OCI-LY7 (cell line): ENCODE measurements around the gene IL1RAPL1. TPM values are rescaled to one million over a fixed set of nuclear protein-coding genes. Genes with fewer than 3 reads are reported as not detected.

Experiments
- BruUV-seq: library from RNA; stranded (reverse); fragments of 400-500 nt; replicated peaks from 2 replicates; lab custom pipeline; 2021; lab: Mats Ljungman, UMichigan
- CTCF ChIA-PET: fragments of 300-600 bp; sonication (Branson Sonifier 250); formaldehyde crosslinking; loops from one replicate; lab custom pipeline; 2022; ENCODE audit warnings: antibody characterized with exemption; ENCODE audit not compliant: unreplicated experiment; lab: Charles Lee
- POLR2A ChIA-PET: fragments of 300-600 bp; sonication (Branson Sonifier 250); formaldehyde crosslinking; loops from one replicate; lab custom pipeline; 2022; ENCODE audit warnings: antibody characterized with exemption; lab: Charles Lee
- DNase-seq: peaks from one replicate; pipeline ENCODE4 v3.0.0-alpha.2; 2015; ENCODE audit warnings: low spot score
- H2AFZ ChIP-seq: fragments of 200-600 bp; sonication (generic), shearing (Covaris generic); 2 replicates; pipeline ENCODE4 v1.6.1; 2014; ENCODE audit warnings: mild to moderate bottlenecking, antibody characterized with exemption, low read length, moderate library complexity
- H3K27ac ChIP-seq: fragments of 200-600 bp; sonication (generic); 2 replicates; pipeline ENCODE4 v1.5.1; 2014; ENCODE audit warnings: mixed run types, low read depth, mild to moderate bottlenecking, moderate library complexity, low read length, inconsistent platforms; ENCODE audit not compliant: poor library complexity, severe bottlenecking
- H3K36me3 ChIP-seq: fragments of 200-600 bp; sonication (generic); 2 replicates; pipeline ENCODE4 v1.6.1; 2014; ENCODE audit warnings: mild to moderate bottlenecking, antibody characterized with exemption, low read length, moderate library complexity, mixed read lengths; ENCODE audit not compliant: insufficient read depth
- H3K4me1 ChIP-seq: fragments of 200-600 bp; sonication (generic); 2 replicates; pipeline ENCODE4 v1.5.1; 2014; ENCODE audit warnings: mild to moderate bottlenecking, low read length; ENCODE audit not compliant: insufficient read depth, poor library complexity, severe bottlenecking
- H3K4me2 ChIP-seq: fragments of 200-600 bp; sonication (generic); 2 replicates; pipeline ENCODE4 v1.6.1; 2014; ENCODE audit warnings: mild to moderate bottlenecking, low read length
- H3K4me3 ChIP-seq: fragments of 200-600 bp; sonication (generic); 2 replicates; pipeline ENCODE4 v1.5.1; 2014; ENCODE audit warnings: mild to moderate bottlenecking, low read depth, low read length; ENCODE audit not compliant: poor library complexity, severe bottlenecking
- H3K79me2 ChIP-seq: fragments of 200-600 bp; sonication (generic); 2 replicates; pipeline ENCODE4 v1.6.1; 2016; ENCODE audit warnings: low read depth, mild to moderate bottlenecking, low read length, moderate library complexity, mixed read lengths; ENCODE audit not compliant: insufficient read depth
- H3K9me2 ChIP-seq: fragments of 200-600 bp; sonication (generic); 2 replicates; pipeline ENCODE4 v1.6.1; 2016; ENCODE audit warnings: mild to moderate bottlenecking, low read length, mixed read lengths; ENCODE audit not compliant: insufficient read depth
- H3K9me3 ChIP-seq: fragments of 200-600 bp; sonication (generic); 2 replicates; pipeline ENCODE4 v1.6.1; 2014; ENCODE audit warnings: mild to moderate bottlenecking, mixed run types, low read length, mixed read lengths
- H4K20me1 ChIP-seq: fragments of 200-600 bp; sonication (generic); 2 replicates; pipeline ENCODE4 v1.6.1; 2014; ENCODE audit warnings: mild to moderate bottlenecking, antibody characterized with exemption, low read length, moderate library complexity, mixed read lengths; ENCODE audit not compliant: insufficient read depth
- EZH2phosphoT487 ChIP-seq: fragments of 200-600 bp; sonication (generic); IDR thresholded peaks from 2 replicates; pipeline ENCODE4 v1.6.1; 2018; ENCODE audit warnings: low read depth, borderline replicate concordance, mild to moderate bottlenecking, mixed run types, antibody characterized with exemption, low read length, moderate library complexity, mixed read lengths
- intact Hi-C: fragments of 100-400 bp; cut with micrococcal nuclease; formaldehyde crosslinking; loops from one replicate; pipeline ENCODE4 v1.10.0; 2022; ENCODE audit not compliant: unreplicated experiment
- total RNA-seq, 2 experiments: library from RNA; depleted of rRNA in 1 of 2; stranded (reverse); fragments of >200 nt in 1 of 2; shearing (Covaris generic) in 1 of 2; gene quantifications; 2 replicates each; pipeline ENCODE4 v1.2.3, GENCODE V29; 2014 to 2022
- TF ChIP-seq, protein P1 (sequence below): fragments of 200-600 bp; sonication (generic); conservative IDR thresholded peaks from 2 replicates; pipeline ENCODE4 v1.5.1; 2014; ENCODE audit warnings: mild to moderate bottlenecking, antibody characterized with exemption, low read length, moderate library complexity, mixed read lengths

IL1RAPL1 gene
- total RNA-seq, 2 experiments from 2014 or later = not detected

DNA sequence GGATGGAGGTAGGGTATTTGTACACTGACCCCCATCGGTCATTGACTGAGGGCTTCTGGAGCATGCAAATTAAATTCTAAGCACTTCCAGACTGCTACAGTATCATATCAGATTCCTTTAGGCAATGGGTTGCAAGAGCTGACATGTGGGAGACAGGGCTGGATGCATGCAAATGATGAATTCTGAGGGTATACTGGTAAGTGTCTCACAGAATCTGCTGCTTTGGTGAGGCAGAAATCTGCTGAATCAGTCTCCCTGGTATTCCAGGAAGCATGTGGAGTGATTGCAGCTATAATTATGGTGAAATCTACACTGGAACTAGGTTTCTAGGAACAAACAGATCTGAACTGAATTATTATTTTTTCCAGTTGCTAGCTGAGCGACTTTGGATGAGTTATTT is 943.3 kb downstream of the IL1RAPL1 start:
- Histone ChIP-seq H3K36me3 (no peaks in the 10 kb centered on the region), H3K4me1 (no peaks in the 10 kb centered on the region), H2AFZ (no peak overlapping the region), H3K4me2 (no peak overlapping the region), H3K9me3 (no peaks in the 10 kb centered on the region), H4K20me1 (no peaks in the 10 kb centered on the region), H3K27ac (no peak overlapping the region), H3K9me2 (no peaks in the 10 kb centered on the region), H3K79me2 (no peaks in the 10 kb centered on the region), H3K4me3 (no peak overlapping the region)
- no TSS peak for BruUV-seq
- no peak for DNase-seq
- CTCF ChIA-PET = no interaction called here
- POLR2A ChIA-PET = no interaction called here
- intact Hi-C loops = no loop called here
- TF ChIP-seq, protein P1, sequence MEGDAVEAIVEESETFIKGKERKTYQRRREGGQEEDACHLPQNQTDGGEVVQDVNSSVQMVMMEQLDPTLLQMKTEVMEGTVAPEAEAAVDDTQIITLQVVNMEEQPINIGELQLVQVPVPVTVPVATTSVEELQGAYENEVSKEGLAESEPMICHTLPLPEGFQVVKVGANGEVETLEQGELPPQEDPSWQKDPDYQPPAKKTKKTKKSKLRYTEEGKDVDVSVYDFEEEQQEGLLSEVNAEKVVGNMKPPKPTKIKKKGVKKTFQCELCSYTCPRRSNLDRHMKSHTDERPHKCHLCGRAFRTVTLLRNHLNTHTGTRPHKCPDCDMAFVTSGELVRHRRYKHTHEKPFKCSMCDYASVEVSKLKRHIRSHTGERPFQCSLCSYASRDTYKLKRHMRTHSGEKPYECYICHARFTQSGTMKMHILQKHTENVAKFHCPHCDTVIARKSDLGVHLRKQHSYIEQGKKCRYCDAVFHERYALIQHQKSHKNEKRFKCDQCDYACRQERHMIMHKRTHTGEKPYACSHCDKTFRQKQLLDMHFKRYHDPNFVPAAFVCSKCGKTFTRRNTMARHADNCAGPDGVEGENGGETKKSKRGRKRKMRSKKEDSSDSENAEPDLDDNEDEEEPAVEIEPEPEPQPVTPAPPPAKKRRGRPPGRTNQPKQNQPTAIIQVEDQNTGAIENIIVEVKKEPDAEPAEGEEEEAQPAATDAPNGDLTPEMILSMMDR = no peak
- no peak for TF ChIP-seq EZH2phosphoT487

GRCh38 chrX:29531336-29531735 is 944.1 kb downstream of the IL1RAPL1 start:
- H3K4me1 ChIP-seq = no peaks in the 10 kb centered on the region
- no peaks in the 10 kb centered on the region for H3K36me3 ChIP-seq
- no TSS peak for BruUV-seq
- no peak overlapping the region for H2AFZ ChIP-seq
- DNase-seq = no peak
- no peaks in the 10 kb centered on the region for H3K79me2 ChIP-seq
- H3K9me3 ChIP-seq = no peaks in the 10 kb centered on the region
- no peaks in the 10 kb centered on the region for H4K20me1 ChIP-seq
- no peak overlapping the region for H3K27ac ChIP-seq
- H3K9me2 ChIP-seq = no peaks in the 10 kb centered on the region
- no peak overlapping the region for H3K4me3 ChIP-seq
- POLR2A ChIA-PET = no interaction called here
- no peak overlapping the region for H3K4me2 ChIP-seq
- CTCF ChIA-PET = no interaction called here
- intact Hi-C loops = no loop called here
- TF ChIP-seq, protein P1 = no peak
- TF ChIP-seq EZH2phosphoT487 = no peak

GRCh38 chrX:29535212-29536162 is 948.2 kb downstream of the IL1RAPL1 start:
- Histone ChIP-seq H3K79me2 (no peaks in the 10 kb centered on the region), H2AFZ (no peak overlapping the region), H3K36me3 (no peaks in the 10 kb centered on the region), H3K4me3 (no peak overlapping the region), H3K27ac (no peak overlapping the region), H4K20me1 (no peaks in the 10 kb centered on the region), H3K9me2 (no peaks in the 10 kb centered on the region), H3K4me1 (no peaks in the 10 kb centered on the region), H3K9me3 (no peaks in the 10 kb centered on the region), H3K4me2 (no peak overlapping the region)
- no peak for DNase-seq
- ChIA-PET POLR2A (no interaction called here), CTCF (no interaction called here)
- BruUV-seq = no TSS peak
- intact Hi-C loops = no loop called here
- TF ChIP-seq, protein P1 = no peak
- no peak for TF ChIP-seq EZH2phosphoT487
